NCI-H1417 (cell line): ENCODE results near the gene ATP10A.

Experiments
- DNase-seq, 3 experiments: peaks; one replicate each; lab custom pipeline; 2025; lab: John Stamatoyannopoulos, UW

The ATP10A gene, protein sequence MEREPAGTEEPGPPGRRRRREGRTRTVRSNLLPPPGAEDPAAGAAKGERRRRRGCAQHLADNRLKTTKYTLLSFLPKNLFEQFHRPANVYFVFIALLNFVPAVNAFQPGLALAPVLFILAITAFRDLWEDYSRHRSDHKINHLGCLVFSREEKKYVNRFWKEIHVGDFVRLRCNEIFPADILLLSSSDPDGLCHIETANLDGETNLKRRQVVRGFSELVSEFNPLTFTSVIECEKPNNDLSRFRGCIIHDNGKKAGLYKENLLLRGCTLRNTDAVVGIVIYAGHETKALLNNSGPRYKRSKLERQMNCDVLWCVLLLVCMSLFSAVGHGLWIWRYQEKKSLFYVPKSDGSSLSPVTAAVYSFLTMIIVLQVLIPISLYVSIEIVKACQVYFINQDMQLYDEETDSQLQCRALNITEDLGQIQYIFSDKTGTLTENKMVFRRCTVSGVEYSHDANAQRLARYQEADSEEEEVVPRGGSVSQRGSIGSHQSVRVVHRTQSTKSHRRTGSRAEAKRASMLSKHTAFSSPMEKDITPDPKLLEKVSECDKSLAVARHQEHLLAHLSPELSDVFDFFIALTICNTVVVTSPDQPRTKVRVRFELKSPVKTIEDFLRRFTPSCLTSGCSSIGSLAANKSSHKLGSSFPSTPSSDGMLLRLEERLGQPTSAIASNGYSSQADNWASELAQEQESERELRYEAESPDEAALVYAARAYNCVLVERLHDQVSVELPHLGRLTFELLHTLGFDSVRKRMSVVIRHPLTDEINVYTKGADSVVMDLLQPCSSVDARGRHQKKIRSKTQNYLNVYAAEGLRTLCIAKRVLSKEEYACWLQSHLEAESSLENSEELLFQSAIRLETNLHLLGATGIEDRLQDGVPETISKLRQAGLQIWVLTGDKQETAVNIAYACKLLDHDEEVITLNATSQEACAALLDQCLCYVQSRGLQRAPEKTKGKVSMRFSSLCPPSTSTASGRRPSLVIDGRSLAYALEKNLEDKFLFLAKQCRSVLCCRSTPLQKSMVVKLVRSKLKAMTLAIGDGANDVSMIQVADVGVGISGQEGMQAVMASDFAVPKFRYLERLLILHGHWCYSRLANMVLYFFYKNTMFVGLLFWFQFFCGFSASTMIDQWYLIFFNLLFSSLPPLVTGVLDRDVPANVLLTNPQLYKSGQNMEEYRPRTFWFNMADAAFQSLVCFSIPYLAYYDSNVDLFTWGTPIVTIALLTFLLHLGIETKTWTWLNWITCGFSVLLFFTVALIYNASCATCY (N-terminal part only)

GRCh38 chr15:25863111-25863967 is at the start of gene ATP10A:
Gene ATP10A, minus strand, starts transcription at chr15:25863327. Its CDS starts 231 bp downstream, at chr15:25863096.
- no peak for DNase-seq

GRCh38 chr15:25912035-25912434 is 48.9 kb upstream of the ATP10A start:
- no peak for DNase-seq

- DNase-seq, result no peak
These were observed 47.7 kb upstream of the ATP10A start for GRCh38 chr15:25910832-25911231.

DNA sequence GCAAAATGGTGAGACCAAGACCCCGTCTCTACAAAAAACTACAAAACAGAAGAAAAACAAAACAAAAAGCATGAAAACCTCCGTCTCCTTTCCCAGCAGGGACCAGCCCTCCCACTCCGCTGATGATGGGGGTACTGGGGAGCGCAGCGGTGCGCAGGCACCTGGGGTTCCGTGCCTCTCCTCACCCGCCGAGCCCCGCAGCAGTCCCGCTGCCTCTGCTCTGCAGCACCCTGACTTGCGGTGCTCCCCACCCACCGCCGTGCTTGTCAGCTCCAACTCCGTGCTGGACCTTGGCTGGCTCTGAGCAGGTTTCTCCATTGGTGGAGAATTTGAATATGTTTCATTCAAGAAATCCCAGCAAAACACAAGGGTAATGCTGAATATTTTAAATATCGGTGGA is 46.7 kb upstream of the ATP10A start:
- no peak for DNase-seq

DNA sequence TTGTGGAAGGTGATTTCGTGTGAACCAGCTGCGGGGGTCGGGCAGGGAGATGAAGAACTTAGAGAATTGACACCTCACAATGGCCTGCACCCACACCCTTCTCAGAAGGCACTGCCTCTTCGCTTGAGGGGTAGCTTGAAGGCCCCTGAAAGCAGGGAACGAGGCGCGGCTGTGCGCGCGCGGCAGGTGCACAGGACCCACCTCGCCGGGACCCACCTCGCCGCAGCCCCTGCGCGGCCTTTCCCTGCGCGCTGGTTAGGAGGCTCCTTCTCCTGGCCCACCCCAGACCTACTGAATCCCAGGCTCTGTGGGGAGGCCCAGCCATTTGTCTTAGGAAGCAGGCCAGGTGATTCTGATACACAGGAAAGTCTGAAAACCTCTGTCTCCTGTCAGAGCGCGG is 46.2 kb upstream of the ATP10A start:
- no peak for DNase-seq

- no peak for DNase-seq
These were observed 42.0 kb upstream of the ATP10A start for GRCh38 chr15:25905140-25905539.

DNA sequence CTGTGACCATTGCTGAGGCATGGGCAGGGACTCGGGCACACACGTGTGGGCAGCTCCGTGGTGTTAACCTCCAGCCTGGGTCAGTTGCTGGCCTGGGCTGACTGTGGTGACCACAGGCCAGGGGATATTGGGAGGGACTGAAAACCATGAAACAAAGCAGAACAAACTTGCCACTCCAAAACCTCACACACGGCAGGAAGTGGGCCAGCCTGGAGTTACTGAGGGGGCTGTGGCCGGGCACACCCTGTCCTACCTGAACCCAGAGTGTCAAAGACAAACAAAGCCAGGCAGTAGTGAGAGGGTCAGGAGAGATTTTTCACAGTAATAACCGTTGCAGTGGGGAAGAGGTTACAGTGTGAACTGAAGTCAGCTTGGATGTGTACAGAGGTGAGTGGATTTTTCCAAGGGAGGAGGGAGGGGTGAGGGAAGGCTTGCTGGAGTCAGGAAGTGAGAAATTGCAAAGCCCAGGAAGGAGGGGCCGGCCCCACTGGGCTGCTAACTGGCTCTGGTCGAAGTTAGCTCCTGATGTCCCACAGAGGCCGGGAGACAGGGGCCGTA is 40.0 kb upstream of the ATP10A start:
- DNase-seq, result no peak

DNA sequence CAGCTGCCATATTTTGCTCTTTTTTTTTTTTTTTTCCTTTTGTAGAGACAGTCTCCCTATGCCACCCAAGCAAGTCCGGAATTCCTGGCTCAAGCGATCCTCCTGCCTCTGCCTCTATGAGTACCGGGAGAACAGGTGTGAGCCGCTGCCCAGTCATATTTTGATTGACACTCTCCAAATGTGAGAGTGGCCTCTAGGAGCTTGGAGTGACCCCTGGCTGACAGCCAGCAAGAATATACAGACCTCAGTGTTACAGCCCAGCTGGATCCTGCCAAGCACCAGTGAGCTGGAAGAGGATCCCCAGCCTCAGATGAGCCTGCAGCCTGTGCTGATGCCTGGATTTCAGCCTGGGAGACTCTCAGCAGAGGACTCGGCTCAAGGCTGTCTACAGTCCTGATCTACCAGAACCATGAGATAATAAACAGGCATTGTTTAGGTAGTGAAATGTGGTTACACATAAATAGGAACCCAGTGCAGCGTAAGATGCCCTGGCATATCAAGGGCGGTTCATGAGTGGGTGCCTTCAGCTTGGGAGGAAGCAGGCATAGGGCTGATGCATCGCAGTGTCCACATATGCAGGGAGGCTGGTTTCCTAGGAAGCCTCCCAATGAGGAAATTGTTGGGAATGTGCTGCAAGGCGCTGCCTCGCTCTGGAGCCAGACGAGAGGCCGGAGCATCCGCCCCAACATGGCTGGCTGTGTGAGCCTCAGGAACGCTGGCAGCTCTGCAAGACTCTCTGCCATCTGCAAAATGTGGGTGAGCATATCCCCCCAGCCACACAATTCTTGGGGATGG is 38.9 kb upstream of the ATP10A start:
- DNase-seq, result no peak

DNA sequence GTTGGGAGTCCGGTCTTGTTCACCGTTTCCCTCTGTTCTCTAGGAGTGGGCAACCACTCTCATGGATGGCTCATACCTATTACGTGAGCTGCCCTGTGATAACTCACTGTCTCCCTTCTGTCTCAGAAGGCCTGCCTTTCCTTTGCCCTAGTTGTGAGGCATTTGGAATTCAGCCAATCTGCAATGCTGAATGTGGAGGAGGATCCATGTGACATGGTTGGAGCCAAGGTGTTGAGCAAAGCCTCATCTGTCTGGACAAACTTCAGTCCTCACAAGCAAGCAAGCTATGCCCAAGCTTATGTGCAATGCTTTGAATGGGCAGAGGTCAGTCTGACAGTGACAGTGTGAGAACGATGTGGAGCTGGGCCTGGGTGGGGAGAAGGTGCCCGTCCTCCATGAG is 37.8 kb upstream of the ATP10A start:
- DNase-seq, result no peak

- no peak for DNase-seq
These were observed 37.3 kb upstream of the ATP10A start for GRCh38 chr15:25900431-25900830.

DNA sequence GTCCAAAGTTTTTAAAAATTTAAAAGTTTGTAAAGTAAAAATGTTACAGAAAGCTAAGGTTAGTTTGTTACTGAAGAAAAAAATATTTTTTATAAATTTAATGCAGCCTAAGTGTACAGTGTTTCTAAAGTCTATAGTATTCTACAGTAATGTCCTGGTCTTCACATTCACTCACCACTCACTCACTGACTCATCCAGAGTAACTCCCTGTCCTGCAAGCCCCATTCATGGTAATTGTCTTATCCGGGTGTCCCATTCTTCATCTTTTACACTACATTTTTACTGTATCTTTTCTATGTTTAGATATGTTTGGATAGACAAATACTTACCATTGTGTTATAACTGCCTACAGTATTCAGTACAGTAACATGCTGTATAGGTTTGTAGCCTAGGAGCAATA is 36.7 kb upstream of the ATP10A start:
- no peak for DNase-seq

DNA sequence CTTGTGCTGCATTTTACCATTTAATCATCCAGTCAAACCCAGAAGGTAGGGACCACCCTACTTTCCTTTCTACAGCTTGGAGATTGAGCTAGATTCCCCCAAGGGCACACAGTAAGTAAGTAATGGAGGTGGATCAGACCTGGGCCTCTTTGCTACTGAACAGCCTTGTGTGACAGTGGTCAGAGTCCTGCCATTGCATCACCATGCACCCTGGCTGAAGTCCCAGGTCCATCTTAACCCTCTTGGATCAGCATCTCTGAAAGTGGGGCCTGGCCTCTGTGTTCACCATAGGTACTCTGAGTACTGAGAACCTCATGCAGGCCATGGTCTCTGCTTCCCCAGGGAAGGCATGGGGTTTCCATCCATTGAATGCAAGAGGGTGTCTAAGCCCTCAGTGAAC is 34.5 kb upstream of the ATP10A start:
- no peak for DNase-seq

- no peak for DNase-seq
These were observed 31.3 kb upstream of the ATP10A start for GRCh38 chr15:25894371-25894902.

DNA sequence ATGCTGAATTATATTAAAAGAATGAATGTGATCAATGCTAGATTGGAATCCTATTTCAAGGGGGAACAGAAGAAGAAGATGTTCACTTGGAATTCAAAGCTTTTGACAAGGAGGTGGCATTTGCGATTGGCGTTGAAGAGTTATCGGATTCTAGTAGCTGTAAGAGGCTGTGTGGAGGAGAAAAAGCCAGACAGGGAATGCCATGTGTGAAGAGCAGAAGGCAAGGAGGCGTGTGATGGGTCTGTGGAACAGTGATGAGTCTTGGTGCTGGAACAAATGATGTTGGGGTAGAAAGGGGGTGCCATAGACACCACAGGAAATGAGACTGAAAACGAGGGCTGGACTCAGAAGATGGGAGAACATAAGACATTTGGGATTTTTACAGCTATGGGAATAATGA is 30.5 kb upstream of the ATP10A start:
- no peak for DNase-seq

GRCh38 chr15:25892126-25892525 is 29.0 kb upstream of the ATP10A start:
- DNase-seq, result no peak

GRCh38 chr15:25891081-25891480 is 28.0 kb upstream of the ATP10A start:
- DNase-seq, result no peak

- no peak for DNase-seq
These were observed 27.4 kb upstream of the ATP10A start for GRCh38 chr15:25890529-25890928.

DNA sequence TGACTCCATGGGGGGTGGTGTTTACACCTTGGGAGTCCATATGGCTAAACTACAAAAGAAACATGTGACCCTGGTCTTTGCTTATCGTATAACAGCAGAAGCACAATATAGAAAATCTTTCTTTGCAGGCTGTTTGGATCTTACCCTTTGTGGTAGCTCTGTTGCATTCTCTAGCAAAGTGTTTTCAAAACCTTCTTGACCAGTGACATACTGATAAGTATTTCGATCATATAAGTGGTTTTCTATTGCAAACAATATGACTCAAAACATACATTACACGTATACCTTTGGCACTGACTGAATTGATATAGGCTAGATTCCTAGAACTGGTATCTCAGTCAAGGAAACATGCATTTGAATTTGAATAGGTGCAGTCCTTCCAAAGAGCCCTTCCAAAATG is 24.7 kb upstream of the ATP10A start:
- DNase-seq, result no peak

DNA sequence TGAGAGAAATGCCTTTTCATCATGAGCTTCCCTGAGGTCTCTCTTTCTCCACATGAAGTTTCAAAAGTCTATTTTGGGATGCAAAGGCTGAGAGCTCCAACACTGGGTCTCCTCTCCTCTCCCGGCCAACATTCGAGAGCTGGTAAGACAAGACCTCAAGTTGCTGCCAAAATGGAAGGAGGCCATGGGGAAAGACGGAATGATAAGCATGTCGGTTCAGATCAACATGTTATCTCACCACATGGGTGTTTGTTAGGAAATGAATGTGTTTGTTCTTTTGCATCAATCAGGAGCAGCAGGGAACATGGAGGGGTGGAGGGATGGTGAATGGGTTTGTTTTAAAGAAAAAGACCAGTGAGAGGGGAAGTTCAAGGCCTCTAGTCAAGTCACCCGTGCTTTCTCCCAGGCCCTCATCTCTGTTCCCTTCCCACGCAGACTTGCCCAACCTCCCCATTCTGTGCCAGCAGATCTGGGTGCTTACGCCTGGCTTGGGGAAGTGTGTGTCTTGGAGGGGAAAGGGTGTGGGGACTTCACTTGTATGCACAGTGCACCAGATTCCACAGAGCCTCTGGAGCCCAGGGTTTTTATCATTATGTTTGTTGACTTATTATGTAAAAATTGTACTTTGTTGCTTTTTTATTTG is 23.5 kb upstream of the ATP10A start:
- no peak for DNase-seq
